Trophoblast cell (in vitro differentiated cells and primary cell): ENCODE measurements around the gene CHAF1B.
A peak's percentile ranks its signal among the peaks of the same experiment; 100 is the strongest.

Experiments used
- DNase-seq, 2 donors: peaks; one replicate each; pipeline ENCODE4 v3.0.0-alpha.2; 2016
- H2AFZ ChIP-seq: 2 replicates; pipeline ENCODE4 v1.6.1; 2013; ENCODE audit warnings: low read length, moderate library complexity, mild to moderate bottlenecking; ENCODE audit not compliant: insufficient read depth, poor library complexity
- H2AK5ac ChIP-seq: 2 replicates; pipeline ENCODE4 v1.6.1; 2013; ENCODE audit warnings: mild to moderate bottlenecking, low read length
- H2BK120ac ChIP-seq: 2 replicates; pipeline ENCODE4 v1.6.1; 2013; ENCODE audit warnings: low read length, mild to moderate bottlenecking, moderate library complexity; ENCODE audit not compliant: insufficient read depth, poor library complexity
- H2BK12ac ChIP-seq: 2 replicates; pipeline ENCODE4 v1.6.1; 2013; ENCODE audit warnings: mild to moderate bottlenecking, low read length, moderate library complexity
- H2BK5ac ChIP-seq: 2 replicates; pipeline ENCODE4 v1.6.1; 2013; ENCODE audit warnings: low read length, low read depth, moderate library complexity, mild to moderate bottlenecking; ENCODE audit not compliant: poor library complexity
- H3K14ac ChIP-seq: 2 replicates; pipeline ENCODE4 v1.6.1; 2013; ENCODE audit warnings: mild to moderate bottlenecking, low read length
- H3K18ac ChIP-seq: 2 replicates; pipeline ENCODE4 v1.6.1; 2013; ENCODE audit warnings: mild to moderate bottlenecking, low read length
- H3K23ac ChIP-seq: 2 replicates; pipeline ENCODE4 v1.6.1; 2013; ENCODE audit warnings: low read length
- H3K27ac ChIP-seq: 2 replicates; pipeline ENCODE4 v1.5.1; 2013; ENCODE audit warnings: low read depth, mild to moderate bottlenecking, inconsistent platforms, low read length, moderate library complexity
- H3K27me3 ChIP-seq: 2 replicates; pipeline ENCODE4 v1.6.1; 2013; ENCODE audit warnings: inconsistent platforms, mild to moderate bottlenecking, low read length, moderate library complexity; ENCODE audit not compliant: insufficient read depth
- H3K36me3 ChIP-seq, 2 experiments: 1 replicate in 1 of 2; 2 replicates in 1 of 2; pipeline ENCODE4 v1.6.1; 2013; ENCODE audit warnings: low read length in 2 of 2, mild to moderate bottlenecking in 2 of 2, moderate library complexity in 1 of 2; ENCODE audit not compliant: insufficient read depth in 2 of 2, control insufficient read depth in 1 of 2
- H3K4ac ChIP-seq: 2 replicates; pipeline ENCODE4 v1.6.1; 2013; ENCODE audit warnings: low read depth, mild to moderate bottlenecking, low read length, moderate library complexity
- H3K4me1 ChIP-seq, 2 experiments: 1 replicate in 1 of 2; 2 replicates in 1 of 2; pipeline ENCODE4 v1.6.1; 2013; ENCODE audit warnings: low read length in 2 of 2, mild to moderate bottlenecking in 2 of 2, moderate library complexity in 1 of 2; ENCODE audit not compliant: insufficient read depth in 2 of 2, control insufficient read depth in 1 of 2
- H3K4me2 ChIP-seq: 2 replicates; pipeline ENCODE4 v1.6.1; 2013; ENCODE audit warnings: inconsistent platforms, mild to moderate bottlenecking, low read length, moderate library complexity
- H3K4me3 ChIP-seq: 2 replicates; pipeline ENCODE4 v1.5.1; 2013; ENCODE audit warnings: mild to moderate bottlenecking, low read depth, low read length, inconsistent platforms
- H3K79me1 ChIP-seq: one replicate; pipeline ENCODE4 v1.6.1; 2013; ENCODE audit warnings: low read length
- H3K79me2 ChIP-seq: 2 replicates; pipeline ENCODE4 v1.6.1; 2013; ENCODE audit warnings: low read length, mild to moderate bottlenecking; ENCODE audit not compliant: control insufficient read depth, insufficient read depth, poor library complexity
- H3K9ac ChIP-seq: 2 replicates; pipeline ENCODE4 v1.6.1; 2013; ENCODE audit warnings: mild to moderate bottlenecking, low read length
- H3K9me3 ChIP-seq: 2 replicates; pipeline ENCODE4 v1.6.1; 2013; ENCODE audit warnings: low read depth, mild to moderate bottlenecking, control low read depth, inconsistent platforms, low read length; ENCODE audit not compliant: insufficient read depth
- H4K12ac ChIP-seq: 2 replicates; pipeline ENCODE4 v1.6.1; 2013; ENCODE audit warnings: low read depth, mild to moderate bottlenecking, low read length, moderate library complexity
- H4K8ac ChIP-seq: 2 replicates; pipeline ENCODE4 v1.6.1; 2013; ENCODE audit warnings: low read depth, mild to moderate bottlenecking, low read length, moderate library complexity
- H4K91ac ChIP-seq: one replicate; pipeline ENCODE4 v1.6.1; 2013; ENCODE audit warnings: low read depth, mild to moderate bottlenecking, low read length, moderate library complexity
- WGBS: extraction: QIAGEN DNeasy Blood & Tissue Kit; methylation state at CpG from one replicate; pipeline ENCODE4 v1.1.7; 2013; ENCODE audit warnings: missing lambda C conversion rate; ENCODE audit not compliant: insufficient read length, insufficient coverage; ENCODE audit errors: extremely low coverage; 5-methylcytosine and 5-hydroxymethylcytosine counted together

CHAF1B gene

DNA sequence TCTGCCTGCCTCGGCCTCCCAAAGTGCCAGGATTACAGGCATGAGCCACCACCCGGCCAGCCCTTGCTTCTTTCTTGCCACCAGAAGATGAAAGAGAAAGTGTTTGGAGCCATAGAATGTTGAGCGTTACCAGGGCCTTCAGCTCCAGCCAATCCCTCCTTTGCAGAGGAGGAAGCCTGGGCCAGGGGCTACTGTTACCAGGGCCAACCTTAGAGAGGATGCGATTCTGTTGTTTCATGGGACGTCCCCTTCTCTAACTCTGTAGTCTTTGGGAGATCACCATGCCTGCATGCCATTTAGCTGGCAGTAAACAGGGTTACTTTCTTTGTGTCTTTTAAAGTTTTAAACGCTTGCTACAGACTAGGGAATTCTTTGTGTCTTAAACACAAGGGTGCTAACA, 49.0 kb downstream of the CHAF1B start:
- H4K91ac ChIP-seq, result no peak overlapping the region
- no peak overlapping the region for H4K8ac ChIP-seq
- no peak overlapping the region for H3K14ac ChIP-seq
- no peak overlapping the region for H3K4ac ChIP-seq
- no peaks in the 10 kb centered on the region for H3K27me3 ChIP-seq
- no peak for DNase-seq
- H3K9me3 ChIP-seq, result no peaks in the 10 kb centered on the region
- no peak overlapping the region for H2BK5ac ChIP-seq
- H2BK12ac ChIP-seq, result no peak overlapping the region
- no peaks in the 10 kb centered on the region for H3K79me2 ChIP-seq
- H2AK5ac ChIP-seq, result no peak overlapping the region
- H3K36me3 ChIP-seq, result no peaks in the 10 kb centered on the region
- H3K9ac ChIP-seq, result no peak overlapping the region
- no peak overlapping the region for H3K18ac ChIP-seq
- no CpG with 5 or more reads among the region's 6 CpGs for WGBS
- H3K23ac ChIP-seq, result no peak overlapping the region
- no peak overlapping the region for H2AFZ ChIP-seq
- H2BK120ac ChIP-seq, result no peak overlapping the region
- H3K79me1 ChIP-seq, result peaks cover 8% of the 10 kb centered on the region
- H3K4me1 ChIP-seq, result peaks cover 13% of the 10 kb centered on the region in 2 experiments
- no peak overlapping the region for H3K4me3 ChIP-seq
- no peak overlapping the region for H3K4me2 ChIP-seq
- no peak overlapping the region for H3K27ac ChIP-seq
- H4K12ac ChIP-seq, result no peak overlapping the region

DNA sequence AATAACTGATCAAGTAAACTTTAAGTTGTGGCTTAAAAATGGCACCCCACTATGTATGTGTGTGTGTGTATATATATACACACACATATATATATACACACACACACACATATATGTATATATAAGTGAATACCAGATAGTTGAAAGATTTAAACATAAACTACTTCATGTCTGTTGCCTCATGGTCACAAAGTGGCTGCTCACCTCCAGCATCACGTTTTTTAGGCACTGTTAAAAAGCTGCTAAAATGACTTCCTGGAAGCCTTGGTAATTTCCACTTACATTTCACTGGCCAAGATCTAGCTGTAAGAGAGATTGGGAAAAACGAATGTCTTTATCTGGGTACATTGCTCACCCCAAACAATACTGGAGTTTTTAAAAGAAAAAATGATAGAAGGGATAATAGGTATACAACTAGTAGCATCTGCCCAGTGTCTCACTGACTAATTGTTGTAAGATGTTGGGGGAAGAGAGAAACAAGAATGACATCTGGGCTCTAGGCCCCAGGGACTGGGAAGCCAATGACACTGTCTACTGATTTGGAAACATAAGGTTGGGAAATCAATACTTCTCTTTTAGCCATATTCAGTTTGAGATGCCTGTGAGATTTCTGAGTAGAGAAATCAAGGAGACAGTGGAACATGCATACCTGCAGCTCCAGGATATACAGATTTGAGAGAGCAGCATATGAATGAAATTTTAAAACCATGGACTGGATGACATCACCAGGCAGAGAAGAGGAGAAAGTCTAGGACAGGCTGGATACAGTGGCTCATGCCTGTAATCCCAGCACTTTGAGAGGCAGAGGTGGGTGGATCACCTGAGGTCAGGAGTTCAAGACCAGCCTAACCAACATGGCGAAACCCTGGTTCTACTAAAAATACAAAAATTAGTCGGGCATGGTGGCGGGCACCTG, 51.9 kb downstream of the CHAF1B start:
- Histone ChIP-seq H3K4me1 (no peaks in the 10 kb centered on the region), H3K9me3 (no peaks in the 10 kb centered on the region), H4K12ac (no peak overlapping the region), H3K4me2 (no peak overlapping the region), H3K79me1 (no peaks in the 10 kb centered on the region), H3K14ac (no peak overlapping the region), H3K23ac (no peak overlapping the region), H2AFZ (no peak overlapping the region), H2BK5ac (no peak overlapping the region), H3K4ac (no peak overlapping the region), H4K91ac (no peak overlapping the region), H2BK12ac (no peak overlapping the region), H3K79me2 (no peaks in the 10 kb centered on the region), H3K27me3 (no peaks in the 10 kb centered on the region), H2BK120ac (no peak overlapping the region), H3K36me3 (no peaks in the 10 kb centered on the region), H3K27ac (no peak overlapping the region), H3K9ac (no peak overlapping the region), H2AK5ac (no peak overlapping the region), H4K8ac (no peak overlapping the region), H3K18ac (no peak overlapping the region), H3K4me3 (no peak overlapping the region)
- WGBS, result no CpG with 5 or more reads among the region's 5 CpGs
- DNase-seq, result peak; percentile 46 to 76

DNA sequence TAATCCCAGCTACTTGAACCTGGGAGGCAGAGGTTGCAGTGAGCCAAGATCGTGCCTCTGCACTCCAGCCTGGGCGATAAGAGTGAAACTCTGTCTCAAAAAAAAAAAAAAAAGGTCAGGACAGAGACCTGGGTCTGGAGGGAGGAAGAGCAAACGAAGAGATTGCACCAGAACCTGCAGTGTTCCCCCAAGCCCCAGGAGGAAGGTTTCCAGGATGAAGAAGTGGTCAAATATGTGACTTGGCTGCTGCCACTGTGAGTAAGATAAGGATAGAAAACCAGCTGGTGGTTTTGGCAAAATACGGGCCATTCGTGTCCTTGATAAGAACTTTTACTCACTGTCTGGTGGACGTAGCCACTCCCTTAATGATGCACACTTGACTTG, 52.5 kb downstream of the CHAF1B start:
- Histone ChIP-seq H3K27me3 (no peaks in the 10 kb centered on the region), H3K27ac (no peak overlapping the region), H2BK12ac (no peak overlapping the region), H3K9ac (no peak overlapping the region), H3K18ac (no peak overlapping the region), H4K12ac (no peak overlapping the region), H3K4me2 (no peak overlapping the region), H3K4me3 (no peak overlapping the region), H3K4ac (no peak overlapping the region), H3K14ac (no peak overlapping the region), H3K36me3 (no peaks in the 10 kb centered on the region), H3K79me1 (no peaks in the 10 kb centered on the region), H2BK120ac (no peak overlapping the region), H3K79me2 (no peaks in the 10 kb centered on the region), H2BK5ac (no peak overlapping the region), H3K23ac (no peak overlapping the region), H4K91ac (no peak overlapping the region), H3K9me3 (no peaks in the 10 kb centered on the region), H2AFZ (no peak overlapping the region), H3K4me1 (no peaks in the 10 kb centered on the region), H2AK5ac (no peak overlapping the region), H4K8ac (no peak overlapping the region)
- DNase-seq, result peak; percentile 84 to 87
- no CpG with 5 or more reads among the region's 6 CpGs for WGBS

DNA sequence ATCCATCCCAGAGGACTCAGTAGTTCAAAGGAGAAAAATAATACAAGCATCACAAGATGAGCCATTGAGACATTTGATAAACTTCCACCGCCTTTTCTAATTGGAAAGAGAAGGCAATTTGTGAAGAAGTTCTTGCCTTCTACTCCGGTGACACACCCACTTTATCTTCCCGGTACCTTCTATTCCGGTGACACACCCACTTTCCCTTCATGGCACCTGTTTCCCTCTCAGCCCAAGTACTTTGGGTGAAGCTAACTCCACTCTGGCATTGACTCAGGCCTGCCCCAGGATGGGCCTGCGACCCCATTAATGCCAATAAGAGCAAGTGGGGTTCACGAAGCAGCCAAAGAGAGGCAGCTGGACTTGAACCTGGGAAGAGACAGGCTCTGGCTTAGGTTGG, 56.5 kb downstream of the CHAF1B start:
- no peak overlapping the region for H2AFZ ChIP-seq
- H3K79me2 ChIP-seq, result no peaks in the 10 kb centered on the region
- no peak overlapping the region for H4K12ac ChIP-seq

More for the DNA sequence above, 56.5 kb downstream of the CHAF1B start:
- DNase-seq, result no peak
- Histone ChIP-seq H2AK5ac (peak overlapping the region; percentile 46), H4K8ac (no peak overlapping the region), H3K79me1 (no peaks in the 10 kb centered on the region), H3K9ac (no peak overlapping the region), H2BK12ac (no peak overlapping the region), H3K23ac (no peak overlapping the region), H3K27me3 (no peaks in the 10 kb centered on the region), H3K4ac (no peak overlapping the region), H4K91ac (peak overlapping the region; percentile 24), H3K27ac (no peak overlapping the region), H3K4me1 (no peaks in the 10 kb centered on the region), H3K18ac (no peak overlapping the region), H3K14ac (no peak overlapping the region), H3K4me2 (no peak overlapping the region), H3K36me3 (no peaks in the 10 kb centered on the region), H2BK120ac (no peak overlapping the region), H3K9me3 (no peaks in the 10 kb centered on the region), H2BK5ac (no peak overlapping the region), H3K4me3 (no peak overlapping the region)
- WGBS, result no CpG with 5 or more reads among the region's 6 CpGs
